ENCODE data around the gene ADAMTSL3. TPM values are rescaled to one million over a fixed set of nuclear protein-coding genes. Genes with fewer than 3 reads are reported as not detected.

Gene ADAMTSL3
- total RNA-seq, 1 donor from 2014 or later, result 0.41 TPM

DNA sequence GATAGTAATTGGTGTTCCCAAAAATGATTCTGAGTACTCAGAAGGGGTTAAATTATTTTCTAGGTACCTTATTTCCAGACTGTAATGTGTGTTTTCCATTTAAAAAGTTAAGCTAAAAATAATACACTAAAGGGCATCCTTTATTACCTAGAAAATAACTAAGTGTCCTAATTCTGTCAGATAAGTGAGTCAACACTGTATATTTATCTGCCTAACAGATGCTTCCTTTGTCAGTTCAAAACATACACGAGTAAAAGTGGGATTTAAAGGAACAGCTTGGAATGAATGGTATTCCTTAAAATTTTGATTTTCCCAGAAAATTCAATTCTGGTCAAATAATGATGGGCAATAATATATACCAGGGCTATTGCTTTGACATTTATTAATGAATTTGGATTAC is 78.3 kb downstream of the ADAMTSL3 start:
- Histone ChIP-seq H3K4me1 (peaks cover 4% of the 10 kb centered on the region), H3K27ac (no peak overlapping the region), H3K9me3 (ENCODE audit: low read depth) (no peaks in the 10 kb centered on the region), H3K27me3 (no peaks in the 10 kb centered on the region), H2AFZ (replicated peaks) (no peak overlapping the region), H3K9ac (no peak overlapping the region), H3K79me2 (ENCODE audit: low read depth) (no peaks in the 10 kb centered on the region), H3K4me3 (no peak overlapping the region), H3K4me2 (no peak overlapping the region), H3K36me3 (no peaks in the 10 kb centered on the region), H3F3A (ENCODE audit: low read depth) (no peaks in the 10 kb centered on the region), H4K20me1 (ENCODE audit: low read depth) (no peaks in the 10 kb centered on the region)
- DNase-seq (ENCODE audit: low spot score), result no peak
- peaks cover 4% of the 10 kb centered on the region for H3K4me1 Mint-ChIP-seq
- no peaks in the 10 kb centered on the region for H3K36me3 Mint-ChIP-seq
- H3K27me3 Mint-ChIP-seq (ENCODE audit: insufficient read depth, low read depth), result no peaks in the 10 kb centered on the region
- no peak overlapping the region for H3K27ac Mint-ChIP-seq
- H3K4me3 Mint-ChIP-seq, result no peak overlapping the region
- peaks cover 3% of the 10 kb centered on the region for H3K9me3 Mint-ChIP-seq
- TF ChIP-seq, protein P1, sequence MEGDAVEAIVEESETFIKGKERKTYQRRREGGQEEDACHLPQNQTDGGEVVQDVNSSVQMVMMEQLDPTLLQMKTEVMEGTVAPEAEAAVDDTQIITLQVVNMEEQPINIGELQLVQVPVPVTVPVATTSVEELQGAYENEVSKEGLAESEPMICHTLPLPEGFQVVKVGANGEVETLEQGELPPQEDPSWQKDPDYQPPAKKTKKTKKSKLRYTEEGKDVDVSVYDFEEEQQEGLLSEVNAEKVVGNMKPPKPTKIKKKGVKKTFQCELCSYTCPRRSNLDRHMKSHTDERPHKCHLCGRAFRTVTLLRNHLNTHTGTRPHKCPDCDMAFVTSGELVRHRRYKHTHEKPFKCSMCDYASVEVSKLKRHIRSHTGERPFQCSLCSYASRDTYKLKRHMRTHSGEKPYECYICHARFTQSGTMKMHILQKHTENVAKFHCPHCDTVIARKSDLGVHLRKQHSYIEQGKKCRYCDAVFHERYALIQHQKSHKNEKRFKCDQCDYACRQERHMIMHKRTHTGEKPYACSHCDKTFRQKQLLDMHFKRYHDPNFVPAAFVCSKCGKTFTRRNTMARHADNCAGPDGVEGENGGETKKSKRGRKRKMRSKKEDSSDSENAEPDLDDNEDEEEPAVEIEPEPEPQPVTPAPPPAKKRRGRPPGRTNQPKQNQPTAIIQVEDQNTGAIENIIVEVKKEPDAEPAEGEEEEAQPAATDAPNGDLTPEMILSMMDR (IDR thresholded peaks at IDR 0.05), result no peak
- TF ChIP-seq EZH2 (IDR thresholded peaks at IDR 0.05), result no peak
- TF ChIP-seq EZH2phosphoT487 (IDR thresholded peaks at IDR 0.05), result no peak

DNA sequence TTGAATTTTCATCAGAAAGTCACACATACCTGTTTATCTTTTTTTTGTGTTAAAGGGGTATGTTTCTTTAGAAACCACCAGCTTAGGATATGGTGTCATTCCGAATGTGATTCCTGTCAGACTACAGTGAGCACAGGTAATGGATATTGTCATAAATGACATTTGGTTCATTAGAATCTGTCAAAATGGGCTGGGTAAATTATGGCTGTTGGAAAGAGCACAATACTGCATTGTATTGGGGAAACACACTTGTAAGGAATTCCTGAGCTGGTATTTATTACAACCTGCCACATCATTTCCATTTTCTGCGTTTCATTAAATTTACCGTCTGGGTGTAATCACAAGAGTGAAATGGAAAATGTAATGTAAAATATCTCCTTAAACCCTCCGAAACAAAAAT is 78.8 kb downstream of the ADAMTSL3 start:
- H3K27ac ChIP-seq, result no peak overlapping the region
- H2AFZ ChIP-seq (replicated peaks), result no peak overlapping the region
- H3F3A ChIP-seq (ENCODE audit: low read depth), result no peaks in the 10 kb centered on the region
- TF ChIP-seq, protein P1 (IDR thresholded peaks at IDR 0.05), result no peak
- TF ChIP-seq EZH2 (IDR thresholded peaks at IDR 0.05) (no peak), EZH2phosphoT487 (IDR thresholded peaks at IDR 0.05) (no peak)
- H4K20me1 ChIP-seq (ENCODE audit: low read depth), result no peaks in the 10 kb centered on the region
- no peak overlapping the region for H3K4me2 ChIP-seq
- no peaks in the 10 kb centered on the region for H3K79me2 ChIP-seq (ENCODE audit: low read depth)
- Mint-ChIP-seq H3K4me3 (no peak overlapping the region), H3K36me3 (no peaks in the 10 kb centered on the region), H3K9me3 (peaks cover 3% of the 10 kb centered on the region), H3K4me1 (peaks cover 4% of the 10 kb centered on the region), H3K27me3 (ENCODE audit: insufficient read depth, low read depth) (no peaks in the 10 kb centered on the region), H3K27ac (no peak overlapping the region)
- no peak for DNase-seq (ENCODE audit: low spot score)
- H3K36me3 ChIP-seq, result no peaks in the 10 kb centered on the region
- no peaks in the 10 kb centered on the region for H3K9me3 ChIP-seq (ENCODE audit: low read depth)
- no peak overlapping the region for H3K4me3 ChIP-seq
- H3K9ac ChIP-seq, result no peak overlapping the region
- no peaks in the 10 kb centered on the region for H3K27me3 ChIP-seq
- H3K4me1 ChIP-seq, result peaks cover 4% of the 10 kb centered on the region

DNA sequence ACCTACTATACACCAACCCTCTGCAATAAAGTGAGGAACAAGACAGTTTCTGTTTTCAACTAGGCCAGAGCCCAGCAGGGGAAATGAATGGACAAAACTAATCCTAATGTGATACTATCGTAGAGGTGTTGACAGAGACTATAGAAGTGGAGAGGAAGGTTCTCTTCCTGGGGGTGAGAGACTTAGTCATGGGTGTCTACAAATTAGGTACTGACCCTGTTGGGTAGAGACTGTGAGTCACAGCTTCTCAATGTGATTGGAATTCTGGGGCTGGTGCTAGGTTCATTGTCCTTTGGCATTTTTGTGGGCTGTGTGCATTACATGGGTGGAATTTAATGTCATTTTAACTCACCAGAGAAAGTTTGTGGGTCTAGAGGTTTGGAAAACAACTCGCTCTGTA is 79.3 kb downstream of the ADAMTSL3 start:
- no peaks in the 10 kb centered on the region for H3K9me3 ChIP-seq (ENCODE audit: low read depth)
- Mint-ChIP-seq H3K27ac (no peak overlapping the region), H3K4me3 (no peak overlapping the region), H3K9me3 (peaks cover 3% of the 10 kb centered on the region), H3K36me3 (no peaks in the 10 kb centered on the region), H3K27me3 (ENCODE audit: insufficient read depth, low read depth) (no peaks in the 10 kb centered on the region), H3K4me1 (peaks cover 4% of the 10 kb centered on the region)
- no peaks in the 10 kb centered on the region for H3K79me2 ChIP-seq (ENCODE audit: low read depth)
- no peak overlapping the region for H3K27ac ChIP-seq
- H3K36me3 ChIP-seq, result no peaks in the 10 kb centered on the region
- H2AFZ ChIP-seq (replicated peaks), result no peak overlapping the region
- H3K27me3 ChIP-seq, result no peaks in the 10 kb centered on the region
- H3K9ac ChIP-seq, result no peak overlapping the region
- H3F3A ChIP-seq (ENCODE audit: low read depth), result no peaks in the 10 kb centered on the region
- no peaks in the 10 kb centered on the region for H4K20me1 ChIP-seq (ENCODE audit: low read depth)
- H3K4me2 ChIP-seq, result no peak overlapping the region
- no peak overlapping the region for H3K4me3 ChIP-seq
- peaks cover 4% of the 10 kb centered on the region for H3K4me1 ChIP-seq
- DNase-seq (ENCODE audit: low spot score), result no peak
- TF ChIP-seq, protein P1 (IDR thresholded peaks at IDR 0.05), result no peak
- TF ChIP-seq EZH2 (IDR thresholded peaks at IDR 0.05), result no peak
- no peak for TF ChIP-seq EZH2phosphoT487 (IDR thresholded peaks at IDR 0.05)
